ENCODE results near the gene CYFIP2. TPM values are rescaled to one million over a fixed set of nuclear protein-coding genes. Genes with fewer than 3 reads are reported as not detected.

CYFIP2 gene
- total RNA-seq, 1 donor from 2014 or later: 42.9 TPM

DNA sequence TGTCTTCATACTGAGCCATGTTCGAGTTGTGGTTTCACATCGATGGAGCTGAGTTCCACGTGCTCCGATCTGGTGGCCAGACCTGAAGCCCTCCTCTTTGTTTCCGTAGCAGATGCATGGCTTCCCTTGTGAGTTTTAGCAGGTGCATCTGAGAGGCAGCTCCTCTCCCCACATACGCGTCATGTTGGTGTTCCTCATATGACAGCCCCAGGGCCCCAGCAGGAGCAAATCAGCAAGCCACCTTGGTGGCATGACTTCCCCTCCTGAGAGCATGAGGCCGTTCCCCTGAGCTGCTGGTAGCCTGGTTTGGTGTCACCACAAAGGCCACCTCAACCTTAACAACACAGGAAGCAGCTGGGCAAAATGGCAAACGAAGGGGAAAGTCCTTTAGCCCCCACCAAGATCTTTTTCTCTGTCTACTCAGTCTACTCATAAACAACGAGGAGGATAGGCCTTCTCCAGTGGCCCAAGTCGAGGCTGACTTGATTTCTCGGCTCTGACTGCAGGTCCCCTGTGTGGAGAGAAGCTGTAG, 5.9 kb downstream of the CYFIP2 start:
- Mint-ChIP-seq H3K27ac (ENCODE audit: unreplicated experiment) (no peak overlapping the region), H3K36me3 (ENCODE audit: low read depth, unreplicated experiment) (no peaks in the 10 kb centered on the region), H3K4me1 (ENCODE audit: unreplicated experiment) (peaks cover 2% of the 10 kb centered on the region), H3K4me3 (ENCODE audit: unreplicated experiment) (no peak overlapping the region), H3K27me3 (ENCODE audit: unreplicated experiment) (no peaks in the 10 kb centered on the region), H3K9me3 (ENCODE audit: unreplicated experiment) (no peaks in the 10 kb centered on the region)
- TF ChIP-seq, protein P1, sequence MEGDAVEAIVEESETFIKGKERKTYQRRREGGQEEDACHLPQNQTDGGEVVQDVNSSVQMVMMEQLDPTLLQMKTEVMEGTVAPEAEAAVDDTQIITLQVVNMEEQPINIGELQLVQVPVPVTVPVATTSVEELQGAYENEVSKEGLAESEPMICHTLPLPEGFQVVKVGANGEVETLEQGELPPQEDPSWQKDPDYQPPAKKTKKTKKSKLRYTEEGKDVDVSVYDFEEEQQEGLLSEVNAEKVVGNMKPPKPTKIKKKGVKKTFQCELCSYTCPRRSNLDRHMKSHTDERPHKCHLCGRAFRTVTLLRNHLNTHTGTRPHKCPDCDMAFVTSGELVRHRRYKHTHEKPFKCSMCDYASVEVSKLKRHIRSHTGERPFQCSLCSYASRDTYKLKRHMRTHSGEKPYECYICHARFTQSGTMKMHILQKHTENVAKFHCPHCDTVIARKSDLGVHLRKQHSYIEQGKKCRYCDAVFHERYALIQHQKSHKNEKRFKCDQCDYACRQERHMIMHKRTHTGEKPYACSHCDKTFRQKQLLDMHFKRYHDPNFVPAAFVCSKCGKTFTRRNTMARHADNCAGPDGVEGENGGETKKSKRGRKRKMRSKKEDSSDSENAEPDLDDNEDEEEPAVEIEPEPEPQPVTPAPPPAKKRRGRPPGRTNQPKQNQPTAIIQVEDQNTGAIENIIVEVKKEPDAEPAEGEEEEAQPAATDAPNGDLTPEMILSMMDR (IDR thresholded peaks at IDR 0.05; ENCODE audit: unreplicated experiment): no peak
- DNase-seq (ENCODE audit: low spot score): no peak

DNA sequence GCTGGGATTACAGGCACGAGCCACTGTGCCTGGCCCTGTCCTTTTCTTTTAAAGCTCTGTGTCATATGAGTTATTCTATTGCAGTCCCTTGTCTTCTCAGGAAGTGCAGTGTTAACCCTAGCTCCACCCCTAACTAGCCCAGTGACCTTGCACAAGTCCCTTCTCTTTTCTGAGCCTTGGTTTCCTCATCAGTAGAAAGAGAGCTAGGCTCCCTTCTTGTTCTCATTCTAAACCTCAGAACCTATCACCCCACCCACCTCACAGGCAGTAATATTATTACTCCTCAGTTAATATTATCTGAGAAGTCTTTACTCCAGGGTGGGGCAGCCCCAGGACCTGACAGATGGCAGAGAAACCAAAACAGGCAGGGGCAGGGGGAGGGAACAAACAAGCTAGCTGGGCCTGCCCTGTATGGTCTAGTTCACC, 7.2 kb downstream of the CYFIP2 start:
- H3K9me3 Mint-ChIP-seq (ENCODE audit: unreplicated experiment): no peaks in the 10 kb centered on the region
- no peaks in the 10 kb centered on the region for H3K27me3 Mint-ChIP-seq (ENCODE audit: unreplicated experiment)
- no peaks in the 10 kb centered on the region for H3K4me1 Mint-ChIP-seq (ENCODE audit: unreplicated experiment)
- H3K4me3 Mint-ChIP-seq (ENCODE audit: unreplicated experiment): no peak overlapping the region
- DNase-seq (ENCODE audit: low spot score): no peak
- TF ChIP-seq, protein P1 (IDR thresholded peaks at IDR 0.05; ENCODE audit: unreplicated experiment): no peak
- no peaks in the 10 kb centered on the region for H3K36me3 Mint-ChIP-seq (ENCODE audit: low read depth, unreplicated experiment)
- no peak overlapping the region for H3K27ac Mint-ChIP-seq (ENCODE audit: unreplicated experiment)

DNA sequence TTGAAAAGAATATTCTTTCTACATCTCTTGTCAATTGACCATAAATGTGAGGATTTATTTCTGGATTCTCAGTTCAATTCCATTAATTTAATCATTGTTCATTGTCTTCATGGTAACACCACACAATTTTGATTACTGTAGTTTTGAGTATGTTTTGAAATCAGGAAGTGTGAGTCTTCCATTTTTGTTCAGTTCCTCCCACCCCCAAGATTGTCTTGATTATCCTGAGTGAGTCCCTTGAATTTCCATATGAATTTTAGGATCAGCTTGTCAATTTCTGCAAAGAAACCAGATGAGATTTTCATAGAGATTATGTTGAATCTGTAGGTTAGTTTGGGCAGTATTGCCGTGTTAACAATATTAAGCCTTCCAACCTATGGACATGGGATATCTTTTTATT, 9.5 kb downstream of the CYFIP2 start:
- no peak for DNase-seq (ENCODE audit: low spot score)
- TF ChIP-seq, protein P1 (IDR thresholded peaks at IDR 0.05; ENCODE audit: unreplicated experiment): no peak
- H3K27me3 Mint-ChIP-seq (ENCODE audit: unreplicated experiment): no peaks in the 10 kb centered on the region
- H3K4me1 Mint-ChIP-seq (ENCODE audit: unreplicated experiment): no peaks in the 10 kb centered on the region
- H3K4me3 Mint-ChIP-seq (ENCODE audit: unreplicated experiment): no peak overlapping the region
- no peaks in the 10 kb centered on the region for H3K36me3 Mint-ChIP-seq (ENCODE audit: low read depth, unreplicated experiment)
- no peak overlapping the region for H3K27ac Mint-ChIP-seq (ENCODE audit: unreplicated experiment)
- H3K9me3 Mint-ChIP-seq (ENCODE audit: unreplicated experiment): no peaks in the 10 kb centered on the region

DNA sequence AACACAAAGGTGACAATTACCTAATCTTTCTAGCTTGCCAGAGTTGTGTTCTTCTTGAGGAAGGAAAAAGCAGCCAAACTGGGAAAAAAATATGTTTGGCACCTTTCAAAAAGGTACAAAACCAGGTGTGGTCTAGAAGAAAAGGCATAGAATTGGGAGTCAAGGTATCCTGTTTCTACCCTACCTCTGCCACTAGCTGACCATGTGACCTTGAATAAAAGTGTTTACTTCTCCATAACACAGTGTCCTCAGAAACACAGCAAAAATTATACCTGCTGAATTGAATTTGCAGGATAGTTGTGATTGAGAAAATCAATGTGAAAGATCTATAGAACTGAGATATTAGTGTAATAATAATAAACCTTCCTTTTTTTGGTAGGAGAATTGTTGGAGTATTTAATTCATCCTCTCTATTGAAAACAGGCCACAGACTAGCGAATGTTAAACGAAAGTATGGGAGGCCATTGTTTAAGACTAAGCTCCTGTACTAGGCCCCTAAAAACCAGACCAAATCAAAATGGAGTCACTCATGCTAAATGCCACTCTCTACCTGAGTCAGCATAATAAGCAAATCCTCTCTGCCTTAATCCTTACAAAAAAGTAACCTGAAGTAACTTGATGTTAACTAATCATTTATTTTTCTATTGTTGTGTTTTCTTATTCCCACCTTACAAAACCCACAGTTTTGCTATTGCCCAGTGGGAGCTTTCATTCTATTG, 12.6 kb downstream of the CYFIP2 start:
- H3K4me1 Mint-ChIP-seq (ENCODE audit: unreplicated experiment): no peaks in the 10 kb centered on the region
- H3K9me3 Mint-ChIP-seq (ENCODE audit: unreplicated experiment): no peaks in the 10 kb centered on the region
- no peaks in the 10 kb centered on the region for H3K27me3 Mint-ChIP-seq (ENCODE audit: unreplicated experiment)
- TF ChIP-seq, protein P1 (IDR thresholded peaks at IDR 0.05; ENCODE audit: unreplicated experiment): no peak
- no peak for DNase-seq (ENCODE audit: low spot score)
- H3K4me3 Mint-ChIP-seq (ENCODE audit: unreplicated experiment): no peak overlapping the region
- H3K36me3 Mint-ChIP-seq (ENCODE audit: low read depth, unreplicated experiment): no peaks in the 10 kb centered on the region
- no peak overlapping the region for H3K27ac Mint-ChIP-seq (ENCODE audit: unreplicated experiment)

DNA sequence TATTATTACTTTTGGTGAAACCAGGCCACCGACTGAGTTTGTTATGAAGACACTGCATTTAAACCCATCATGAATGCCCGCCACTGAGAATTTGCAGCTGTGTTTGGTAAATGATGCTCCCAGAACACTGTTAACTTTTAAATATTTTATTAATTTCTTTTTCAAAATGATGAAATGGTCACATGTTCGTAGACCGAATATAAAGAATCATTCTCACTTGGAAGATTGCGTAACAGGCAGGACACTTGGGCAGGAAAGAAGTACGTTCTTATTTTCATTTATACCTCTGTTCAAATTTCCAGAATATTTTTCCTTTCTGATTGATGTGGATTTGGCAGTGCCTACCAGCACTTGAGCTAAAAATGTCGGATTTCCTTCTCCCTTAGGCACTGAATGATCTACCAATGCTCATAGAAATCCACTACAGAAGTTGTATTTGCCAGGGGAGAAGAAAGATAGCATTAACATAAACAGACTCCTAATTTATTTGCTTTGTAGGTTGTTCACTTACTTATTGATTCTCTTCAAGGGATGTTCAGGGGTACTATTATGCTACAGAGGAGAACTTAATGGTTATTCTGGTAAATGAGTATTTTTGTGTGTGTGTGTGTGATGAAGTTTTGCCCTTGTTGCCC, 13.8 kb downstream of the CYFIP2 start:
- Mint-ChIP-seq H3K4me3 (ENCODE audit: unreplicated experiment) (no peak overlapping the region), H3K36me3 (ENCODE audit: low read depth, unreplicated experiment) (no peaks in the 10 kb centered on the region), H3K27me3 (ENCODE audit: unreplicated experiment) (no peaks in the 10 kb centered on the region), H3K9me3 (ENCODE audit: unreplicated experiment) (no peaks in the 10 kb centered on the region), H3K27ac (ENCODE audit: unreplicated experiment) (no peak overlapping the region), H3K4me1 (ENCODE audit: unreplicated experiment) (no peaks in the 10 kb centered on the region)
- DNase-seq (ENCODE audit: low spot score): no peak
- TF ChIP-seq, protein P1 (IDR thresholded peaks at IDR 0.05; ENCODE audit: unreplicated experiment): no peak
